BLaER1 treated with 17β-estradiol and CSF1 and Interleukin-3, amounts not matched to agents 10 nM and 100 nM (cell line): ENCODE data around the gene BMERB1.
"Not testable (repeated sequence)": the region's sequence is repeated elsewhere in the genome, so short reads cannot be mapped to it uniquely, and the experiment has no call there.

Experiments used
- H3K27ac ChIP-seq, 11 experiments: shearing (Covaris generic); formaldehyde crosslinking; 2 replicates each; pipeline ENCODE4 v1.8.1; 2022
- H3K27me3 ChIP-seq, 11 experiments: shearing (Covaris generic); formaldehyde crosslinking; 2 replicates each; pipeline ENCODE4 v1.8.1; 2022
- H3K36me3 ChIP-seq, 11 experiments: shearing (Covaris generic); formaldehyde crosslinking; 2 replicates each; pipeline ENCODE4 v1.8.1; 2022
- H3K4me1 ChIP-seq, 10 experiments: shearing (Covaris generic); formaldehyde crosslinking; 2 replicates each; pipeline ENCODE4 v1.8.1; 2022
- H3K4me2 ChIP-seq, 11 experiments: shearing (Covaris generic); formaldehyde crosslinking; 2 replicates each; pipeline ENCODE4 v1.8.1; 2022
- H3K4me3 ChIP-seq, 10 experiments: shearing (Covaris generic); formaldehyde crosslinking; 2 replicates each; pipeline ENCODE4 v1.8.1; 2022
- H3K9ac ChIP-seq, 11 experiments: shearing (Covaris generic); formaldehyde crosslinking; 2 replicates each; pipeline ENCODE4 v1.8.1; 2022
- H3K9me3 ChIP-seq, 11 experiments: shearing (Covaris generic); formaldehyde crosslinking; replicated peaks in 1 of 11; 2 replicates each; pipeline ENCODE4 v1.8.1; 2022
- H4K20me1 ChIP-seq, 11 experiments: shearing (Covaris generic); formaldehyde crosslinking; 2 replicates each; pipeline ENCODE4 v1.8.1; 2022
- Cebpa-rat ChIP-seq, 11 experiments: shearing (Covaris generic); IDR thresholded peaks; 2 replicates each; pipeline ENCODE4 v1.8.1; 2022

BMERB1 gene

DNA sequence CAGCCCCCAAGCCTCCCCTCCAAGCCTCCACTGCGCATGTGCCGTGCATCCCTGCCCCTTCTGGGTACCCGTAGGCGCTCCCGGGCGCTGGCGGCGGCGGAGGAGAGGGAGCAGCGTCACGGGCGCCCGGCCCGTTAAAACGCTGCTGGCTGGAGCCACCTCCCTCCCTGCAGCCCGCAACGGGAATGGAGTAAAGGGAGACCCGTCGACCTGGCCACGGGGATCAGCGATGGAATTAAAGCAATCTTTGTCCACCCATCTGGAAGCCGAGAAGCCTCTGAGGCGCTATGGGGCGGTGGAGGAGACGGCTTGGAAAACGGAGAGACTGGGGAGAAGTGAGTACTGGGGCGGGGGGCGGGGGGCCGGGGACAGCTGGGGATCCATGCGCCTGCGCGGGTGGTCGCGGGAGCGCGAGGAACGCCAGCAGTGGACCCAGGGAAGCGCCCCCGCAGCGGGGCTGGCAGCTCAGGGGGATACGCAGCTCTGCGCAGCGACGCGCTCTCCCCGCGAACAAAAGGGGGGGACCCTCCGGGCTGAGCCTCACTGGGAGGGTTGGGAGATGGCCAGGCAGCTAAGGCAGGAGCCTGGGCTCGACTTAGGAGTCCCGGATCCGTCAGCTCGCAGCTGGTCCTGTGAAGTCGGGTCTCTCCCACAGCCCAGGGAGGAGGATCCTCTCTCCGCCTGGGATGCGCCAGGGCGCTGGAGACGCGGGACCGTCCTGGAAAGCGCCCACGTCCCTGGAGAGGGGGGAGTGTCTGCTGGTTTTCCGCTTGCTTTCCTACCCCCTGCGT lies at the start of gene BMERB1:
Gene BMERB1 (plus strand): TSS at position 164 of the 791 bp plus-strand sequence. CDS start 66 bp downstream, at position 230.
- Histone ChIP-seq H3K27me3 (peaks cover 39 to 53% (median 50%) of the 10 kb centered on the region in 11 experiments), H3K4me3 (peak within 1 kb of the TSS; percentile 53 to 77 (median 66)), H3K4me1 (peaks cover 5 to 13% (median 7%) of the 10 kb centered on the region in 10 experiments; a peak in 13 of 20 replicates), H3K36me3 (no peaks in the 10 kb centered on the region), H3K27ac (no peak within 1 kb of the TSS), H3K9me3 (no peaks in the 10 kb centered on the region), H4K20me1 (peaks cover 0 to 11% (median 6%) of the 10 kb centered on the region in 11 experiments; a peak in 9 of 22 replicates), H3K4me2 (peak within 1 kb of the TSS; percentile 71 to 99 (median 89)), H3K9ac (peak within 1 kb of the TSS in 10 of 11 experiments; percentile 48 to 69 (median 60); a peak in 19 of 22 replicates)
- no peak for TF ChIP-seq Cebpa-rat (IDR thresholded peaks at IDR 0.05)

DNA sequence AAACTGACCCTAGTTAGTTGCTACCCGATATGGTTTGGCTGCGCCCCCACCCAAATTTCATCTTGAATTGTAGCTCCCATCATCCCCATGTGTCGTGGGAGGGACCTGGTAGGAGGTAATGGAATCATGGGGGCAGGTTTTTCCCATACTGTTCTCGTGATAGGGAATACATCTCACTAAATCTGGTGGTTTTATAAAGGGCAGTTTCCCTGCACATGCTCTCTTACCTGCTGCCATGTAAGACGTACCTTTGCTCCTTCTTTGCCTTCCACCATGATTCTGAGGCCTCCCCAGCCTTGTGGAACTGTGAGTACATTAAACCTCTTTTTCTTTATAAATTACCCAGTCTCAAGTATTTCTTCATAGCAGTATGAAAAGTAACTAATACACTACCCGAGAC lies 46.3 kb upstream of the BMERB1 start:
- H3K36me3 ChIP-seq, H3K9me3 ChIP-seq, H3K9ac ChIP-seq, H4K20me1 ChIP-seq, H3K4me3 ChIP-seq, H3K4me1 ChIP-seq, H3K27ac ChIP-seq, H3K27me3 ChIP-seq, H3K4me2 ChIP-seq: not testable (repeated sequence)

DNA sequence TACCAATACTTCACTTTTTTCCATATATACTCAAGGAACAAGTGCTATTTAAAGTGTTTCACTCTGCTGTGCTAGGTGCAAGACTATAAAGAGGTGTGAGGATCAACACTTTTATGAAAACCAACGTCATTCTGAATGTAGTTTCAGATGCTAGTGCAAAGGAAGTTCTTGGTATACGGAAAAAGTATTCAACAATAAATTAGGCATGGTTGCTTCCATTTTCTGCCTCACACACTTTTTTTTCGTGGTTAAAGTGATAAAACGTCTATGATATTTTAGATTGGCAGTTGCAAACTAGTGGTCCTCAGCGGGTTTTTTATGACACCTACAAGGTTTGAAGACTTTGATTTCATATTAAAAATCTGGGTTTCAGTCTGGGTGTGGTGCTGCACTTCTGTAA lies 44.5 kb upstream of the BMERB1 start:
- H3K4me2 ChIP-seq, H3K9me3 ChIP-seq, H3K27me3 ChIP-seq, H3K4me1 ChIP-seq, H3K4me3 ChIP-seq, H4K20me1 ChIP-seq, H3K9ac ChIP-seq, H3K36me3 ChIP-seq, H3K27ac ChIP-seq: not testable (repeated sequence)

DNA sequence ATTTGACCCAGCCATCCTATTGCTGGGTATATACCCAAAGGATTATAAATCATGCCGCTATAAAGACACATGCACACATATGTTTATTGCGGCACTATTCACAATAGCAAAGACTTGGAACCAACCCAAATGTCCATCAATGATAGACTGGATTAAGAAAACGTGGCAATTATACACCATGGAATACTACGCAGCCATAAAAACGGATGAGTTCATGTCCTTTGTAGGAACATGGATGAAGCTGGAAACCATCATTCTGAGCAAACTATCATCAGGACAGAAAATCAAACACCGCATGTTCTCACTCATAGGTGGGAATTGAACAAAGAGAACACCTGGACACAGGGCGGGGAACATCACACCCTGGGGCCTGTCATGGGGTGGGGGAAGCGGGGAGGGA lies 41.4 kb upstream of the BMERB1 start:
- not testable (repeated sequence) for H3K27ac ChIP-seq, H3K4me1 ChIP-seq, H3K4me3 ChIP-seq, H3K9ac ChIP-seq, H3K36me3 ChIP-seq, H3K4me2 ChIP-seq, H4K20me1 ChIP-seq
- Histone ChIP-seq H3K27me3 (peaks cover 8 to 25% (median 18%) of the 10 kb centered on the region in 11 experiments), H3K9me3 (peaks cover 5 to 18% (median 7%) of the 10 kb centered on the region in 11 experiments; a peak in 20 of 22 replicates)

DNA sequence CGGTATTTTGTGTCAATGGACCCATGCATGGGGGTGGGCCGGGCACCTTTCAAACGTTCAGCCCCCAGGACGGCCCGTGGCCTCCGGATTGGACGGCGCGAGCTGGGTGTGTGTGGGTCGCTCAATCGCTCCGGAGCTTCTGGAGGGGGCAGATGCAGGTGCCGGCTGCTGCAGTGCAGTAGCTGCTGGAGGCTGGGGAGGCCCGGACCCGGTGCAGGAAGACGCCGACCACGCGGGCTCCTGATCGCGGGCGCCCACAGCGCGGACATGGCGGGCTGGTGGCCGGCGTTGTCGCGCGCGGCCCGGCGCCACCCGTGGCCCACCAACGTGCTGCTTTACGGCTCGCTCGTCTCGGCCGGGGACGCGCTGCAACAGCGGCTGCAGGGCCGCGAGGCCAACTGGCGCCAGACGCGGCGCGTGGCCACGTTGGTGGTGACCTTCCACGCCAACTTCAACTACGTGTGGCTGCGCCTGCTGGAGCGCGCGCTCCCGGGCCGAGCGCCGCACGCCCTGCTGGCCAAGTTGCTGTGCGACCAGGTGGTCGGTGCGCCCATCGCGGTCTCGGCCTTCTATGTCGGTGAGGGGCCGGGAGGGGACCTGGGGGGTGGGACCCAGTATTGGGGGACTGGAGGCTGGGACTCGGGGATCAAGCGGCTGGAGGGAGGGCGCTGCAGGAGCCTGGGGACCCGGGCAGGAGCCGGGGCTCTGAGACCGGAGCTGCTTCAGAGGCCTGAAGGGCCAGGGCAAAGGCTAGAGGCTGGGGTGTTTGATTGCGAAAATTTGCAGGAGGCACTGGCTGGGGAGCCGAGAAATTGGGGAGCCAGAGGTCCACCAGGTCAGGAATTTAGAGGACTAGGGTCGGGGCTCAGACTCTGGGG lies 38.5 kb upstream of the BMERB1 start, which contains the start of gene MPV17L:
Gene MPV17L (plus strand): TSS at position 124 of the 878 bp plus-strand sequence. CDS start 144 bp downstream, at position 268.
- not testable (repeated sequence) for H3K9ac ChIP-seq, H4K20me1 ChIP-seq, H3K4me3 ChIP-seq, H3K36me3 ChIP-seq, H3K27ac ChIP-seq, H3K4me1 ChIP-seq
- Histone ChIP-seq H3K9me3 (peaks cover 5 to 18% (median 7%) of the 10 kb centered on the region in 11 experiments; a peak in 20 of 22 replicates), H3K4me2 (peak within 1 kb of the TSS in 1 of 11 experiments; percentile 32; a peak in 1 of 22 replicates), H3K27me3 (peaks cover 8 to 25% (median 18%) of the 10 kb centered on the region in 11 experiments)

DNA sequence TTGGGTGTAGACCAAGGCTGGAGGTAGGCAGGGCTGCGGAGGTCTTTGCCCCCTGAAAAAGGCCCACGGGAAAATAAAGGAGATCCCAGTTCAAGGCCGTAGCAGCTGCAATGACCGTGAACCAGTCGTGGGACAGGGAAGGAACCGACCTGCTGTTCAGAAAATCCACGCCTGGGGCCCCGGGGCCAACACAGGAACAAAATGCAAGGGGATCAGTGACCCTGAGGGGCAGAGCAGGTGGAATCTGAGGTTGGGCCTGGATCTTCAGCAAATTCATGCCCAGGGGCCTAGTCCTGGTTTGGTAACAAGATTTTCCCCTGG lies 37.9 kb upstream of the BMERB1 start:
- Histone ChIP-seq H3K27me3 (peaks cover 8 to 25% (median 18%) of the 10 kb centered on the region in 11 experiments), H3K9me3 (peaks cover 5 to 18% (median 7%) of the 10 kb centered on the region in 11 experiments; a peak in 20 of 22 replicates)
- not testable (repeated sequence) for H3K36me3 ChIP-seq, H3K4me2 ChIP-seq, H3K4me3 ChIP-seq, H3K4me1 ChIP-seq, H3K27ac ChIP-seq, H3K9ac ChIP-seq, H4K20me1 ChIP-seq

DNA sequence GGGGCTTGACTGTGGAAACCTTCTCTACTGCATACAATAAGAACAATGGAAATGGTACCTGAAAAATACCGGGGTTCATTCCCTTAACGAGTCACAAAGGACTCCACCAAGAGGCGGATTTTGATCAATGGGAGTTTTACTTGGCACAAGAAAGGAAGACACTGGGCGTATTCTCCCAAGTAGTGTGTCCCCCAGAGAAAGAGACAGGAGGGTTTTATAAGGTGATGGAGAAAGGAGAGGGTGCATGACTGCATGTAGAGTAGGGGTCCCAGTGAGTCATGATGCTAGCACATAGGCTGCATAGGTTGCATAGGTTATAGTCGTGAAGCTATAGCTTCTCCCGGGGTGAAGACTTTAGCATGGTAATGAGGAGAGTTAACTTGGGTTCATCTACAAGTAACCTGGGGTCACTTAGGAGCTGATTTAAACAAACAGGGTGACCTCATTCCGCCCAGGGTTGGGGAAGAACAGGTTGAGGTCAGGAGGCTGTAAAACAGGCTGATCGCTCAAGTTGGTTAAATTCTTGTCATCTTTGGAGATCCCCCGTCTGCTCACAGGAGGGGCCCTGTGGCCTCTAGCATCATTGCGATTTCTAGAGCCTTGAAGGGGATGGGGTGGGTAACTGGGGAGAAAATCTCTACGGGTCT lies 37.3 kb upstream of the BMERB1 start:
- Histone ChIP-seq H3K9ac (no peak overlapping the region), H3K4me2 (no peak overlapping the region), H3K36me3 (no peaks in the 10 kb centered on the region), H3K4me3 (no peak overlapping the region), H4K20me1 (no peaks in the 10 kb centered on the region), H3K27ac (no peak overlapping the region), H3K9me3 (peaks cover 5 to 18% (median 7%) of the 10 kb centered on the region in 11 experiments; a peak in 20 of 22 replicates), H3K27me3 (peaks cover 8 to 25% (median 18%) of the 10 kb centered on the region in 11 experiments), H3K4me1 (peaks cover 0 to 1% (median 0%) of the 10 kb centered on the region in 10 experiments; a peak in 2 of 20 replicates)
- TF ChIP-seq Cebpa-rat (IDR thresholded peaks at IDR 0.05): no peak

DNA sequence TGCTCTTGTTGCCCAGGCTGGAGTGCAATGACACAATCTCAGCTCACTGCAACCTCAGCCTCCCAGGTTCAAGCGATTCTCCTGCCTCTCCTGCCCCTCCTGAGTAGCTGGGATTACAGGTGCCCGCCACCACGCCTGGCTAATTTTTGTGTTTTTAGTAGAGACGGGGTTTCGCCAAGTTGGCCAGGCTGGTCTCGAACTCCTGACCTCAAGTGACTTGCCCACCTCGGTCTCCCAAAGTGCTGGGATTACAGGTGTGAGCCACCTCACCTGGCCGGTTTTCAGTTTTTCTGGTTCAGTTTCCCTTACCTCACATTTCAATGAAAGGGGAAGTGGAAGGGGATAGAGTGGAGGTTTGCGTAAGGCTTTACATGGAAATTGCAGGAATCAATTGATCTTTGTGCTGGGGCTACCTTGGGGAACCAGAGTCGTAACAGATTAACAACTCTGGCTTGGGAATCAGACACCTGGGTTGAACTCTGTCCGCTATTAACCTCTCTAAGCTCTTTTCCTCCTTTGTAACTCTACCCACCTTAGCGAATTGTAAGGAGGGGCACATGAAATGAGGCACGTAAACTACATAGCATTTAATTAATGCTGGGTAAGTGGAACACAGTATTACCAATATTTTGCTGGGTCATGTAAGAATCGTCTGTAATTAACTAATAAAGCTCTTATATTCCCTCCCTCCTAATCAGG lies 35.6 kb upstream of the BMERB1 start:
- Histone ChIP-seq H3K4me1 (peaks cover 5 to 18% (median 9%) of the 10 kb centered on the region in 10 experiments), H3K4me2 (no peak overlapping the region), H3K27ac (no peak overlapping the region), H3K27me3 (peaks cover 8 to 25% (median 18%) of the 10 kb centered on the region in 11 experiments), H3K4me3 (no peak overlapping the region), H4K20me1 (no peaks in the 10 kb centered on the region), H3K9me3 (peaks cover 5 to 18% (median 7%) of the 10 kb centered on the region in 11 experiments; a peak in 20 of 22 replicates), H3K9ac (no peak overlapping the region), H3K36me3 (no peaks in the 10 kb centered on the region)
- TF ChIP-seq Cebpa-rat (IDR thresholded peaks at IDR 0.05): no peak
